ENCODE measurements around the gene GRPR. TPM values are rescaled to one million over a fixed set of nuclear protein-coding genes. Genes with fewer than 3 reads are reported as not detected.

Gene GRPR
- total RNA-seq, result under 1 TPM; 0.33 to 0.34 TPM

DNA sequence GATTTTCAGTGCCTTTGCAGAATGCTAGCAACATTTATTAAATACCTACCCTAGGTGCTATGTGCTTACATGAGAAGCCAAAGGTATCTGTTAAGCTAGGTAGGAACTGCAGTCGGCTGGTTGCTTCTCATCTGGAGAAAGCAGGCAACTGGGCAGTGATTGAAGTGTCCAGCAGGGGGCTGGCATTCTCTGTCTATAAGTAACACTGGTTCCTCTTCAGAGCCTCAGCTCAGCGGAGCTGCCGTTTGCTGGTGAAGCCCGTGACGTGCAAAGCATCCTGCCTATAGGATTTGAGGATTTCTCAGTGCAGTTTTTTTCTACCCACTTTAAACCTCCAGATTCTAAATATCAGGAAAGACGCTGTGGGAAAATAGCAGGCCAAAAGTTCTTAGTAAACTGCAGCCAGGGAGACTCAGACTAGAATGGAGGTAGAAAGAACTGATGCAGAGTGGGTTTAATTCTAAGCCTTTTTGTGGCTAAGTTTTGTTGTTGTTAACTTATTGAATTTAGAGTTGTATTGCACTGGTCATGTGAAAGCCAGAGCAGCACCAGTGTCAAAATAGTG lies at the start of gene GRPR:
GRPR (plus strand) TSS at position 344 of the 565 bp plus-strand sequence. CDS start 389 bp downstream, outside the sequence.

DNA sequence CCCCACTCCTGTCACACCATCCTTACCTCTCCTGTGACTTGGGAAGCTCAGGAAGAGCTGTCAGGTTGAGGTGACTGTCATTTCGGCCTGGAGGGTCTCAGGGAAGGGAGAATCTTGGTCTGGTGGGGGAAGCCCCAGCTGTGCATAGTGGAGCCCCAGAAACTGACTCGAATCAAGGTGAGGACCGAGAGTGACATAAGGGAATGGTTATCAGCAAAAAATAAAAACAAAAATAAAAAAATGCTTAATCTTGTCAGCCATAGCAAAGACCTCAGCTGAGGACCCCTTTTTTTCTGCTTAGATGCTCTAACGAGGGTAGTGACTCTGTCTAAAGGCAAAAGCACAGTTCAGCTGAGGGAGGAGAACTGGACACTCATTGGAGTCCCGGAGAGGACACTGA lies 43.8 kb downstream of the GRPR start, which contains the start of gene MAGEB17:
MAGEB17 (plus strand) TSS at position 301 of the 400 bp plus-strand sequence. CDS start 2,902 bp downstream, outside the sequence.

Other genes with a start within 250 kb of the GRPR start
- not detected for gene MAGEB17, start 43.9 kb downstream of the GRPR start, total RNA-seq

All from melanocyte of skin (primary cell).